Inferior parietal cortex (tissue), 1 donor: ENCODE measurements around the gene KLHL9.
"Not testable (repeated sequence)": the region's sequence is repeated elsewhere in the genome, so short reads cannot be mapped to it uniquely, and the experiment has no call there.

Source experiments
- DNase-seq: peaks from one replicate; pipeline ENCODE4 v3.0.0-alpha.2; 2016; ENCODE audit errors: extremely low spot score

Gene KLHL9

GRCh38 chr9:21334701-21335632, at the start of gene KLHL9:
Gene KLHL9 (minus strand): TSS chr9:21335404. CDS start chr9:21334859, 545 bp downstream.
- DNase-seq = peak; percentile 91

GRCh38 chr9:21383627-21384026, 48.4 kb upstream of the KLHL9 start:
- no peak for DNase-seq

GRCh38 chr9:21381448-21382339, 46.5 kb upstream of the KLHL9 start:
- DNase-seq = no peak

- DNase-seq = not testable (repeated sequence)
Measured at GRCh38 chr9:21371467-21371866, 36.3 kb upstream of the KLHL9 start.

GRCh38 chr9:21367957-21368356, 32.8 kb upstream of the KLHL9 start, which contains the start of gene IFNA13:
Gene IFNA13 (minus strand): TSS chr9:21368057. CDS start chr9:21368010, 47 bp downstream.
- no peak for DNase-seq

GRCh38 chr9:21367169-21367568, 32.0 kb upstream of the KLHL9 start:
- DNase-seq = not testable (repeated sequence)

- no peak for DNase-seq
Measured at GRCh38 chr9:21362287-21362686, 27.1 kb upstream of the KLHL9 start.

- no peak for DNase-seq
Measured at GRCh38 chr9:21357479-21358460, 22.6 kb upstream of the KLHL9 start.

GRCh38 chr9:21350787-21351186, 15.6 kb upstream of the KLHL9 start, which contains the start of gene IFNA6:
Gene IFNA6 (minus strand): TSS chr9:21350887. CDS start chr9:21350887, 0 bp downstream.
- no peak for DNase-seq

GRCh38 chr9:21348430-21348970, 13.3 kb upstream of the KLHL9 start:
- DNase-seq = no peak

GRCh38 chr9:21340735-21341134, 5.5 kb upstream of the KLHL9 start:
- DNase-seq = no peak

GRCh38 chr9:21336457-21336856, 1.3 kb upstream of the KLHL9 start:
- DNase-seq = no peak

GRCh38 chr9:21333226-21333625, 2.0 kb downstream of the KLHL9 start:
- no peak for DNase-seq

GRCh38 chr9:21331676-21332402, 3.4 kb downstream of the KLHL9 start:
- DNase-seq = no peak

GRCh38 chr9:21326526-21327139, 8.6 kb downstream of the KLHL9 start:
- DNase-seq = peak; percentile 75

GRCh38 chr9:21324047-21324446, 11.2 kb downstream of the KLHL9 start:
- no peak for DNase-seq

- DNase-seq = no peak
Measured at GRCh38 chr9:21322911-21323461, 12.2 kb downstream of the KLHL9 start.

GRCh38 chr9:21320465-21320864, 14.7 kb downstream of the KLHL9 start:
- DNase-seq = no peak
